Central memory CD8-positive, alpha-beta T cell (primary cell): ENCODE measurements around the gene SLC8A2.
A peak's percentile ranks its signal among the peaks of the same experiment; 100 is the strongest.

Experiments
- ATAC-seq: fragments of 150-1000 bp; cut with Tn5 transposase; replicated peaks from 2 replicates; pipeline ENCODE4 v1.10.0; 2022; ENCODE audit warnings: mild to moderate bottlenecking, moderate FRiP score, moderate number of reproducible peaks; ENCODE audit not compliant: poor library complexity, severe bottlenecking; ENCODE audit errors: extremely low read depth
- DNase-seq, 2 donors: peaks; one replicate each; pipeline ENCODE4 v3.0.0; 2021; ENCODE audit warnings: low spot score in 2 of 2
- H3K27ac Mint-ChIP-seq: one replicate; pipeline ENCODE4 v1.8.0; 2022; ENCODE audit warnings: low read depth, mild to moderate bottlenecking, moderate library complexity, mixed read lengths
- H3K27me3 Mint-ChIP-seq: one replicate; pipeline ENCODE4 v1.8.0; 2022; ENCODE audit warnings: mixed read lengths
- H3K36me3 Mint-ChIP-seq: one replicate; pipeline ENCODE4 v1.8.0; 2022; ENCODE audit warnings: mild to moderate bottlenecking, moderate library complexity, mixed read lengths; ENCODE audit not compliant: insufficient read depth
- H3K4me1 Mint-ChIP-seq: one replicate; pipeline ENCODE4 v1.8.0; 2022; ENCODE audit warnings: mixed read lengths
- H3K4me3 Mint-ChIP-seq: one replicate; pipeline ENCODE4 v1.8.0; 2022; ENCODE audit warnings: mild to moderate bottlenecking, moderate library complexity, mixed read lengths
- H3K9me3 Mint-ChIP-seq: one replicate; pipeline ENCODE4 v1.8.0; 2022; ENCODE audit warnings: mixed read lengths

SLC8A2 gene

DNA sequence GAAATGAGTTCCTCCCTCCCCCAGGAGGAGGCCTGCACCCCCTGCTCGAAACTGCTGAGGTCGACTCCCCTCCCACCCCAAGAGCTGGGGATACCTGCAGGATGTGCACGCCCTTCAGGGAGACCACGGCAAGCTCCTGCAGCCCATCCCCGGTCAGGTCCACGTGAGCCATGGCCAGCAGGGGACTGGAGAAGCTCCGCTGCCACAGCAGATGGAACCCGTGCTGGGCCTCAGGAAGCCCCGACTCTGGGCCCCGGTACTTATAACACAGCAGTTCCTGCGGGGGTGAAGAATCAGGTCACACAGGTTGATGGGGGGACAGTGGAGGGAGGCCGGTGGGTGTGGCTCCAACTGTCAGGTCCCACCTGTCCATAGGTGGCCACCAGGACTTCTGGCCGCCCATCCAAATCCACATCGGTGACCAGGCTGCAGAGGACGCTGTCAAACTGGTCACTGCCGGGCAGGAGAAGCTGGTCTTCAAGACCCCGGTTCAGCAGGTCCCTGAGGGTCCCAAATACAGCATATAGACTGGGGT lies 4.8 kb upstream of the SLC8A2 start:
- H3K9me3 Mint-ChIP-seq, result no peaks in the 10 kb centered on the region
- DNase-seq, result no peak
- H3K36me3 Mint-ChIP-seq, result peaks cover 5% of the 10 kb centered on the region
- H3K27ac Mint-ChIP-seq, result no peak overlapping the region
- peaks cover 23% of the 10 kb centered on the region for H3K27me3 Mint-ChIP-seq
- no peak overlapping the region for H3K4me3 Mint-ChIP-seq
- peaks cover 5% of the 10 kb centered on the region for H3K4me1 Mint-ChIP-seq
- ATAC-seq, result no peak

DNA sequence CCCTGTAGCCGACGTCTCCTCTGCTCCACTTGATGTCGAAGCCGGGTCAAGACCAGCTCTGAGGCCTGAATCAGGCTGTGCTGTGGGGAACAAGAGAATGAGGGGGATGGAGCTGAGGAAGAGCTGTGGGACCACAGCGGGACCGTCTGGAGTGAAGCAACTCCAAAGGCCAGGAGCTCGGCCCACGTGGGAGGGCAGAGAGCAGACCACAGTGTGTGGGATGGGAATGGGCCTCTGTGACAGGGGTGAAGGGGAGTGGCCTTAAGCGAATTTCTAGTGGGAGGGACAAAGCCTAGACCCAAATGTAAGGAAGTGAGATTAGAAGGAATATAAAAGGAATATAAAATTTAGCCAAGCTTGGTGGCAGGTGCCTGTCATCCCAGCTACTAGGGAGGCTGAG lies 3.8 kb upstream of the SLC8A2 start:
- peaks cover 15% of the 10 kb centered on the region for H3K4me1 Mint-ChIP-seq
- no peak overlapping the region for H3K27ac Mint-ChIP-seq
- no peak overlapping the region for H3K4me3 Mint-ChIP-seq
- peaks cover 34% of the 10 kb centered on the region for H3K27me3 Mint-ChIP-seq
- DNase-seq (no peak), ATAC-seq (no peak)
- peaks cover 4% of the 10 kb centered on the region for H3K36me3 Mint-ChIP-seq
- H3K9me3 Mint-ChIP-seq, result no peaks in the 10 kb centered on the region

DNA sequence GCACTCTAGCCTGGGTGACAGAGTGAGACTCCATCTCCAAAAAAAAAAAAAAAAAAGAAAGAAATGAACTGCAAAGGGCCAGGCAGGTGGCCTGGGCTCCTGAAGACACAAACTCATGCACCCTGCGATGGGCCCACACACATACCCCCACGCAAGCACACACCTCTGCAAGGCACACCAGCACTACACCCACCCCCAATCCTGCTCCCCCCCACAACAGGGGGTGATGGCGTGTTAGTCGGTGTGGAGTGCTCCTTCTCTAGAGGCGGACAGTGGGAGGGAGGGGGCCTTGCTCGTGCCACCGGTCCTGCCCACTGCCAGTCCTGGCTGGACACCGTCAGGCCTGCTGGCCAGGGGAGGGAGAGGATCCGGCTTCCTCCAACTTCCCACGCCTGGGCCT lies 1.6 kb upstream of the SLC8A2 start:
- Mint-ChIP-seq H3K27ac (no peak overlapping the region), H3K9me3 (no peaks in the 10 kb centered on the region), H3K36me3 (peaks cover 4% of the 10 kb centered on the region), H3K4me1 (peaks cover 17% of the 10 kb centered on the region), H3K4me3 (no peak overlapping the region), H3K27me3 (peaks cover 55% of the 10 kb centered on the region)
- ATAC-seq (no peak), DNase-seq (no peak)

DNA sequence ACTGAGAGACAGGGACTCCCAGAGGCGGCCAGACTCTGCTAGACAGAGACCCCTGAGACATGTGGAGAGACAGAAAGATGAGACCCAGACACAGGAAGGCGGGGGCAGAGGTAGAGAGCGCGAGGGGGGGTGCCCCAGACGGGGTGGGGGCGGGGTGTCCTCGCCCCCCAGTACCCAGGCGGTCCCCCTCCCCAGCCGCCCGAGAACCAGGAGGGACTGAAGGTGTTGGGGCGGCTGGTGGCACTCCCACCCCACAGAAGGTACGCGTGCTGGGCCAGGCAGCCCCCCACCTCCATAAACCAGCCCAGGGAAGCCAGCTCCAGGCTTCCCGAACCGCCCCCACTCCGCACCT lies 336 bp downstream of the SLC8A2 start:
- Mint-ChIP-seq H3K4me3 (peak overlapping the region; percentile 11), H3K4me1 (peaks cover 17% of the 10 kb centered on the region), H3K27me3 (peaks cover 71% of the 10 kb centered on the region), H3K9me3 (no peaks in the 10 kb centered on the region), H3K27ac (peak overlapping the region; percentile 79), H3K36me3 (peaks cover 4% of the 10 kb centered on the region)
- no peak for ATAC-seq
- no peak for DNase-seq

DNA sequence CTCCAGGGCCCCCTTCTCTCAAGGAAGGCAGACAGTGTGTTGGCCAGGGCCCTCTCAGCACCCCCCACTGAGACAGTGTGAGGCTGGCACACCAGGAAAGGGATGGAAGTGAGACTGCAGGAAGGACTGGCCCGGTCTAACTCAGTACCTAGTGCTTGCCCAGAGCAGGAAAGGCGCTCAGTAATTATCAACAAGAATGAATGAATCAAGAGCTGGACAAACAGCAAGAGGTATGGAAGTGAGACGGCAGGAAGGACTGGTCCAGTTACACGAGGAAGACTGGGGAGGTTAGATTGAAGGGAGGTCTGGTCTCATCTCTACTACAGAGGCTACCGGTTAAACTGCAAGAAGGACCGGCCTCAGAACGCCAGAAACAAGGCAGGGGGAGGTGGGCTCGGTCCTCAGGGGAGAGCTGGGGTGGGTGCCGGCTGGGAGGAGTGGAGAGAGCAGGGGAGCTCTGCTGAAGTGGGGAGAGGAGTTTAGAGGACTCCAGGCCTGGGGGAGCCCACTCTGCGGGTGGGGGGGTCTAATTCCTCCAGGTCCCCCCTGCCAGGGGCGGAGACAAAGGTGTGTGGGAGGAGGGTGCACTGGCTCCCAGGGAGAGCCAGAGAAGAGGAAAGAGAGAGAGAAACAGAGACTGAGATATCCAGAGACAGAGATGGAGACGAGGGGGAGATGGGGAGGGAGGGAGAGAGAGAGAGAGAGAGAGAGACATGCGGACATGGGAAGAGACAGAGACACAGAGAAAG lies 1.1 kb downstream of the SLC8A2 start:
- ATAC-seq, result no peak
- Mint-ChIP-seq H3K27ac (peak overlapping the region; percentile 79), H3K4me3 (peak overlapping the region; percentile 11), H3K9me3 (no peaks in the 10 kb centered on the region), H3K4me1 (peaks cover 17% of the 10 kb centered on the region), H3K27me3 (peaks cover 79% of the 10 kb centered on the region), H3K36me3 (peaks cover 4% of the 10 kb centered on the region)
- no peak for DNase-seq

DNA sequence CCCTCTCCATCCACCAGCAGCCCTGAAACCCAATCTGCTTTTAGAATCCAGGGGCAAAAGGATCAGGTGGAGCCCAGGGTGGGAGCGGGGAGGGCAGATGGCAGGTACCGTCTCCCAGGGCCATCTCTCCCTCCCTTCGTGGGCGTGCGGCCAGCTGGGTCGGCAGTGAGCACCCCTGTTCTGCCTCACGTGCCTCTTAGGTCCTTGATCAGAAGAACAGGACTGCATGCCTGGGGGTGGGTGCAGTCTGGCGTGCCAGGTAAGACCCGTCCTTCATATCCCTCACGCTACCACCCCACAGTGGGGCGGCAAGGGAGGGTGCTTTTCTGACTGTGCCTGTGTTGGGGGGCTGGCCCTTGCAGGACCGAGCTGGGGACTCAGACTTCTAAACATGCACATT lies 2.0 kb downstream of the SLC8A2 start:
- ATAC-seq, result no peak
- Mint-ChIP-seq H3K4me1 (peaks cover 17% of the 10 kb centered on the region), H3K4me3 (no peak overlapping the region), H3K36me3 (peaks cover 4% of the 10 kb centered on the region), H3K9me3 (no peaks in the 10 kb centered on the region), H3K27ac (no peak overlapping the region), H3K27me3 (peaks cover 88% of the 10 kb centered on the region)
- no peak for DNase-seq

DNA sequence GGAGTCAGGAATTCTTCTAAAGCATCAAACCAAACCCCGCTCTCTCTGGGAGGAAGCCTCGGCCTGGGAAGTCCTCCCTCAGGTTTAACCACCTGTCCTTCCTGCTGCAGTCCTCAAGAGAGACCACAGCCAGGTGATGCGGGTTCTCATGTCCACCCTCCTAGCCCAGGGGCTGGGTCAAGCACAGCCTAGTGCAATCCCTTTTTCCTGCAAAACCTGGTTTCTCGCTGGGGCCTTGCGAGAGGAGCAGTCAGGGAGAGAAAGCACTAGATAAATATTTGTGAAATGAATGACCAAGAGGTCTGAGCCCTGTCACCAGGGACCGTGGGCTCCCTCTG lies 2.4 kb downstream of the SLC8A2 start:
- Mint-ChIP-seq H3K27ac (no peak overlapping the region), H3K4me1 (peaks cover 17% of the 10 kb centered on the region), H3K27me3 (peaks cover 92% of the 10 kb centered on the region), H3K36me3 (peaks cover 4% of the 10 kb centered on the region), H3K4me3 (no peak overlapping the region), H3K9me3 (no peaks in the 10 kb centered on the region)
- ATAC-seq (no peak), DNase-seq (no peak)

DNA sequence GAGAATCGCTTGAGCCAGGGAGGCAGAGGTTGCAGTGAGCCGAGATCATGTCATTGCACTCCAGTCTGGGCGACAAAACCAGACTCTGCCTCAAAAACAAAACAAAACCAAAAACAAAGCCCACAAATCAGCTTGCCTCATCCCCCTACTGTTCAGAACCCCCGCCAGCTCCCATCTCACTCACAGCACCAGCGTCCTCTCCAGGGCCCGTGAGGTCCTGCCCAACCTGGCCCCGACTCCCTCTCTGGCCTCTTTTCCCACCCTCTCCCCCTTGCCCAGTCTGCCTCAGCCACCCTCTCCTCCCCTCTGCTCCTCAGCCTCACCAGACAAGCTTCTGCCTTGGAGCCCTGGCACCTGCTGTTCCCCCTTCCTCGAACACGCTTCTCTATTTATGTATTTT lies 3.8 kb downstream of the SLC8A2 start:
- Mint-ChIP-seq H3K9me3 (no peaks in the 10 kb centered on the region), H3K4me3 (no peak overlapping the region), H3K27me3 (peaks cover 87% of the 10 kb centered on the region), H3K4me1 (peaks cover 17% of the 10 kb centered on the region), H3K27ac (no peak overlapping the region), H3K36me3 (peaks cover 4% of the 10 kb centered on the region)
- DNase-seq (no peak), ATAC-seq (no peak)

DNA sequence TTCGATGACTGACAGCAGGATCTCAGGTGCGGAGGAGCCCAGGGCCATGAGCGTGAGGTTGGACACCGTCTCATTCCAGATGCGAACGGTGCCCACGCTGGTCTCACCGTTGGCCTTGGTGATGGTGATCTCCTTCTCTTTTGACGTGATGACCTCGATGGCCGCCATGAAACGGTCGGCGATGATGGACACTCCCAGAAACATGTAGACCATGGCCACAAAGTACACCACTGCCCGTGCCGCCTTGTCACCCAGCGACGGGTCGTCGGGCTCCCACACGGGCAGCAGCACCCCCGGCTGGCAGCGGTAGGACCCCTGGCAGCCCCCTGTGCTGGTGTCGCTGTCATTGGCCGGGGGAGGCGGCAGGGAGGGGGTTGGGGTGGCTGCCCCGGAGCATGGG lies 5.7 kb downstream of the SLC8A2 start:
- peaks cover 2% of the 10 kb centered on the region for H3K36me3 Mint-ChIP-seq
- ATAC-seq, result no peak
- DNase-seq, result no peak
- no peak overlapping the region for H3K27ac Mint-ChIP-seq
- peaks cover 67% of the 10 kb centered on the region for H3K27me3 Mint-ChIP-seq
- H3K9me3 Mint-ChIP-seq, result no peaks in the 10 kb centered on the region
- H3K4me1 Mint-ChIP-seq, result peaks cover 8% of the 10 kb centered on the region
- no peak overlapping the region for H3K4me3 Mint-ChIP-seq

DNA sequence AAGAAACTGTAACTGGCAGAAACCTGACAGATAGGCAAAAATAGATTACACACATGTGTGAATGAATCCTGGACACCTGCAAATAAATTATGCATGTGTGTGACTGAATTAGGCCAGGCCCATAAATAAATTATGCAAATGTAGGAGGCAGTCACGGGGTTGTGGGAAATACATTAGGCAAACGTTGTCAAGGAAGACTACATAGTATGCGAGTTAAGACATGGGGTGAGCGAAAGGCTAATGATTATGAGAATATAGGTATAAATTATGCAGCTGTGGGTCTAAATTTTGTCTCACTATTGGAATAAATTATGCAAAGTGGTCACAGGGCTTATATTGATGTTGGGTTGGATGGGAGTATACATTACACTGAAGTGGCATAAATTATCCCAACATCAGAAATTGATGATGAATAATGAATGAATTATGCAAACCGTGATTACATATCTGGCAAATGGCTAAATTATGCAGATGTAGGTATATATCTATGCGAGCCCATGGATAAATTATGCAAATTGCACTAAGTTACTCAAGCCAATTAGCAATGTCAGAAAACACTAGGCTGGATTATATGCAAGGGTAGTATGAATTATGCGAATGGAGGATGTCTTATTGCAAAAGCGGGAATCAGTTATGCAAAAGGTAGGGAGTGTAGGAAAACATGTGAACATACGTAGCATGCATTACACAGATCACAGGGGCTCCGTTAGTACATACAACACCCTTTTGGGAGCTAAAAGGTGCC lies 6.8 kb downstream of the SLC8A2 start:
- Mint-ChIP-seq H3K27ac (no peak overlapping the region), H3K36me3 (peaks cover 2% of the 10 kb centered on the region), H3K4me3 (no peak overlapping the region), H3K27me3 (peaks cover 56% of the 10 kb centered on the region), H3K4me1 (no peaks in the 10 kb centered on the region), H3K9me3 (no peaks in the 10 kb centered on the region)
- DNase-seq (no peak), ATAC-seq (no peak)

DNA sequence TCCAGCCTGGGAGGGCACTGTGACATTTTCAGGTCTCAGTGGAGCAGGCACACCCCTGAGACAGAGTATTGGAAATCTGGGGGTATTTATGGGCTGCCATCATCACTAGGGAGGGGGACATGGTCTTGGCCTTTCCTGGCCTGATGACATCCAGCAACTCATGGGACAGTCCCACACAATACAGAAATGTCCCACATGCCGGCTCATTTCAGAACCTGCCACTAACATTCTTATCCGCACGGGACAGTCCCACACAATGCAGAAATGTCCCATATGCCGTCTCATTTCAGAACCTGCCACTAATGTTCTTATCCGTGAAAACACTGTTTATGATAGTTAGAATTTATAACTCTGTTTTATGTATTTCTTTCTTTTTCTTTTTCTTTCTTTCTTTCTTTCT lies 9.8 kb downstream of the SLC8A2 start:
- DNase-seq, result no peak
- ATAC-seq, result no peak
- Mint-ChIP-seq H3K4me3 (no peak overlapping the region), H3K27me3 (peaks cover 30% of the 10 kb centered on the region), H3K9me3 (no peaks in the 10 kb centered on the region), H3K27ac (no peak overlapping the region), H3K4me1 (no peaks in the 10 kb centered on the region), H3K36me3 (peaks cover 2% of the 10 kb centered on the region)

DNA sequence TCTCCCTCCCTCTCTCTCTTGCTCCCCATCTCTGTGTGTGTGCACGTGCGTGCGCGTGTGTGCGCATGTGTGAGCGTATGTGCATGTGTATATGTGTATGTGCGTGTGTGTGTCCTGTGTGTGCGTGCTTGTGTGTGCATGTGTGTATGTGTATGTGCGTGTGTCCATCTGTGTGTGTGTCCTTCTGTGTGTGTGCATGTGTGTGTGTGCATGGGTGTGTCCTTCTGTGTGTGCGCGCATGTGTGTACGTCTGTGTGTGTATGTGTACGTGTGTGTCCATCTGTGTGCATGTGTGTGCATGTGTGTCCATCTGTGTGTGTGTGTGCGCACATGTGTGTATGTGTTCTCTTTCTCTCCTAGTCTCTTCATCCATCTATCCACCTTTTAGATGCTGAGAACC lies 12.2 kb downstream of the SLC8A2 start:
- H3K36me3 Mint-ChIP-seq, result peaks cover 4% of the 10 kb centered on the region

DNA sequence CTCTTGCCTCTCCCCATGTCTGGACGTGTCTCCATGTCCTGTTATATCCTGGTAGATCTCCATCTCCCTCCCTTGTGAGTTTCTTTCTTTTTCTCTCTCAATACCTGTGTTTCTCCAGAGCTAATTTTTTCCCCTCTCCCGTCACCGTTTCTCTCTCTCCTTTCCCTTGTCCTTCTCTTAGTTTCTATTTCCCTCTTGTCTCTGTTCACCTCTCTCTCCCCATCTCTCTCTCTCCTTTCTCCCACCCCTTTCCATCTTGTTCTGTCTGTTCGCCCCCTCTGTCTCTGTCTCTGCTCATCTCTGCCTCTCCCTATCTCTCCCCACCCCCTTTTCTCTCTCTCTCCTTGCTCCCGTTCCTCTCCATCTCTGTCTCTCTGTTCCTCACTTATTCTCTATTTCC lies 13.0 kb downstream of the SLC8A2 start:
- no peak for ATAC-seq
- DNase-seq, result no peak
- Mint-ChIP-seq H3K4me3 (no peak overlapping the region), H3K36me3 (peaks cover 4% of the 10 kb centered on the region), H3K4me1 (no peaks in the 10 kb centered on the region), H3K9me3 (no peaks in the 10 kb centered on the region), H3K27me3 (peaks cover 27% of the 10 kb centered on the region), H3K27ac (no peak overlapping the region)

More for the DNA sequence above, 12.2 kb downstream of the SLC8A2 start:
- DNase-seq, result no peak
- no peak overlapping the region for H3K27ac Mint-ChIP-seq
- H3K4me3 Mint-ChIP-seq, result no peak overlapping the region
- no peaks in the 10 kb centered on the region for H3K9me3 Mint-ChIP-seq
- H3K4me1 Mint-ChIP-seq, result no peaks in the 10 kb centered on the region
- H3K27me3 Mint-ChIP-seq, result peaks cover 27% of the 10 kb centered on the region
- no peak for ATAC-seq
